HT1080 (cell line): Measurements from ENCODE around the gene STAM. TPM values are rescaled to one million over a fixed set of nuclear protein-coding genes. Genes with fewer than 3 reads are reported as not detected.

Source experiments
- DNase-seq: peaks from one replicate; pipeline ENCODE4 v3.0.0-alpha.2; 2015; ENCODE audit warnings: low read depth
- total RNA-seq: library from RNA; depleted of rRNA; stranded (reverse); fragments of >200 nt; shearing (Covaris generic); gene quantifications from 2 replicates; pipeline ENCODE4 v1.2.3, GENCODE V29; 2014

STAM gene
- total RNA-seq, 1 experiment from 2014 or later = 14.8 TPM

DNA sequence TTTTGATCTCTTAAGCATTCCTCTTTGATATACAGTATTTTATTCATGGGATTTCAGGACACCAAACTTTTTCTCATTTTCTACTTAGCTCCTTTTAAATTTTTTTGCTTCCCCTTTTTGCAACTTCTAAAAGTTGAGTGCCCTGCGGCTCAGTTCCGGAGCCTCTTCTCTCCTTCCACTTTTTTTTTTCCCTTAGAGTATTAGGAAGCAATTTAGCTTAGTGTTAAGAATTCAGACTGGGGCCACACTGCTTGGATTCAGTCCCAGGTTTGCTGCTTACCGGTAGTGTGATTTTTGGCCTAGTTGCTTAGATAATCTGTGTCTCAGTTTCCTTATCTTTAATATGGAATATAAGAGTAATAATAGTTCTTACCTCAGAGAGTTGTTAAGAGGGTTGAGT lies 3.4 kb downstream of the STAM start:
- DNase-seq = no peak

DNA sequence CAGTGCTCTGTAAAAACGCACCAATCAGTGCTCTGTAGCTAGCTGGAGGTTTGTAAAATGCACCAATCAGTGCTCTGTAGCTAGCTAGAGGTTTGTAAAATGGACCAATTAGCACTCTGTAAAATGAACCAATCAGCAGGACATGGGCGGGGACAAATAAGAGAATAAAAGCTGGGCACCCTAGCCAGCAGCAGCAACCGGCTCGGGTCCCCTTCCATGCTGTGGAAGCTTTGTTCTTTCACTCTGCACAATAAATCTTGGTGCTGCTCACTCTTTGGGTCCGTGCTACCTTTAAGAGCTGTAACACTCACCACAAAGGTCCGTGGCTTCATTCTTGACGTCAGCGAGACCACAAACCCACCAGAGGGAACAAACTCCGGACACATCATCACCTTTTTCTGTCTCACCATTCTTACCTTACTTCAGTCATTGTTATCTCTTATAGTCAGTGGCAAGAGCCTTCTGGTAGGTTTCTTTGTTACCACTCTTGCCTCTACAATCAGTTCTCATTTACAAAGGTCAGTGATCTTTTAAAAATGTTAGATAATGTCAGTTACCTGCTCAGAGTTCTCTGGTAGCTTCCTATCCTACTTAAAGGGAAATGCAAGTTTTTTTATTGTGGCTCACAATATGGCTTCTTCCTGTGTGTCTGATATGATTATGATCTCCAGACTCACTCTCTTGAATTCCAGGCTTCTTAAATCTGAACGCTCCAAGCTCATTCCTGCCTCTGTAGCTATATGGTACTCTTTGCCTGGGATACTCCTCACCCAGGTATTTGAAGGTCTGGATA lies 4.5 kb downstream of the STAM start:
- DNase-seq = peak; percentile 30

DNA sequence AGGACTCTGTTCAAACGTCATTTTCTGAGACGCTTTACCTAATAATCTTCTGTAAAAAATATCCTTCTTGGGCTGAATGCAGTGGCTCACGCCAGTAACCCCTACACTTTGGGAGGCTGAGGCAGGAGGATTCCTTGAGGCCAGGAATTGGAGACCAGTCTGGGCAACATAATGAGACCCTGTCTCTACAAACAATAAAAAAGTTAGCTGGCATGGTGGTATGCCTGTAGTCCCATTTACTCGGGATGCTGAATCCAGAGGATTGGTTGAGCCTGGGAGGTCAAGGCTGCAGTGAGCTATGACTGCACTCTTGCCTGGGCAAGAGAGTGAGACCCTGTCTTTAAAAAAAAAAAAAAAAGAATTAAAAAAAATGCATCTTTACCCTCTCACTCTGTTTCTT lies 5.1 kb downstream of the STAM start:
- DNase-seq = no peak

DNA sequence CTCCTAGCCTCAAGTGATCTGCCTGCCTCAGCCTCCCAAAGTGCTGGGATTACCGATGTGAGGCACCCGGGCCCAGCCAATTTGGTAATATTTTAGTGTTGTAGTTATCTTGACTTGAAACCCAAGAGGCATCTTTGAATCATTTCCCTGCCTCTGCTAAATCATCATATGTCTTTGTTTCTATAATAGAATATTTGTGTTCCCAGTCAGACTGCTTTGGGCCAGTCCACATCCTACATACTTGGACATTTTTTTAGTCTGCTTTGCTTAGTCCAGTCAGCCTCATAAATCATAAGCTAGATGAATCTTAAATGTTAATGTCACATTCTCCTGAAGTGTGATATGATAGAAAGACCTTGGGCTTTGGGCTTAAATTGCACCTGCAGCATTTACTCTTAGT lies 5.9 kb downstream of the STAM start:
- no peak for DNase-seq

DNA sequence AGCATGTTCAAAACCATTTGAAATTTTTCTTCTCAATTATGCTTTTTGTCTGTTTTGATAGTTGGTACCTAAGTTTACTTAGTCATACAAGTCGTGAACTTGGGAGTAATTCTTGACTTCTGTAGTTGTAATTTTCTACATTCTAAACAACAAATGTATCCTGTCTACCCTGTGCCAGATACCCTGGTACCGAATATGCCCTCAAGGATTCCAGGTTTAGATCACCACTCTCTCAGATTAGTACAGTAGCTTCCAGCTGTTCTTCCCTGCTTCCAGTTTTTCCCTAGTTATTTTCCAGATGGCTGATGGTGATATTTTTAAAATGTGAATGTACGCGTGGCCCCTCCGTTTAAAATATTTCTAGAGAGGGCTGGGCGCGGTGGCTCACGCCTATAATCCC lies 6.5 kb downstream of the STAM start:
- DNase-seq = no peak

DNA sequence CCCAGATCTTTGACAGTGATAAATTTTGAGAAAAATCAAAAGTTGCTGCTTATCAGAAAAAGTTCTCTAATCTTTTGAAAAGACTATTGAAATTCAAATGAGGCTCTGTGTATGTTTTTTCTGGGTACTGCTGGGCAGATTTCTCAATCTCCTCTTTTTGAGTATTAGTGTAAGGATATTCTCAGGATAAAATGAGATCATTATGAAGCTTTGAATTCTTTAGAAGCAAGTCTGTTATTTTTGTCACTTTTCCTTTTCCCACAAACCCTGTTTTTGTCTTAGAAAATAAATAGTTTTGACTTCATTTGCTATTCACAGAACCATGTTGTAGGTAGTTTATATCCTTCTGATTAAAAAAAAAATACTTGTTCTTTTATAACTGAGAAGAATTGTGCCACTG lies 7.9 kb downstream of the STAM start:
- no peak for DNase-seq

DNA sequence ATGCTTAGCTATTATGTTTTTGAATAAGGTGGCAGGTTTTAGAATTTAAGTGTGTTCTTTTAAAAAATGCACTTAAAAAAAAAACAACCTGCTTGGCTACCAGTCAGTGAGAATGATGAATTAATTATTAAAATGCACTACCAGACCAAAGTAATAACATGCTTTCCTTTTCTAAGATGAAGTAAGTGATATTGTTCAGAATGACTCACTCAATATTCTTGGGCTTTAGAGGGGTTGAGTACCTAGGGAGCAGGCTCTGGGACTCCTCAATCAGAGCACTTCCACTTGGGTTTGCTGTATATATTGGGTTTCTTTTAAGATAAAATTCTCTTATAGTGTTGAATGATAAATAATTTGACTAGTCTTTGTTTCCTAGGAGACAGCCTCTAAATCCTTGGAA lies 8.6 kb downstream of the STAM start:
- no peak for DNase-seq

DNA sequence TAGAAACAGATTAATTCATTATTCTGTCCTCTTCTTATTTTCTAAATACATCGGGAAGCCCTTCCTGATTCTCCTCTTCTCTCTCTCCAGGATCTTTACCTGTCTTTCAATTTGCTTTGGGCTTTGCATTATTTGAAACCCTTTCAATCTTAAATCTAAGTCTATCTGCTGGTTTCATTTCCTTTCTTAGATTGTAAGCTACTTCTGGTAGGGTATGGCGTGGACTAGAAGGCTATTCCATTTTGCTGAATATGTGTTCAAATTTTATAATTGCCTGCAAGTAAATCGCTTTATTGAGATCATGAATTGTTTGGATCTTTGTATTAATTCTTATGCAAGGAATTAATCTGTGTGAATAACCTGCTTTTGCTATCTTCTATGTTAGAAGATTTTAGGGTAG lies 11.1 kb downstream of the STAM start:
- DNase-seq = no peak

DNA sequence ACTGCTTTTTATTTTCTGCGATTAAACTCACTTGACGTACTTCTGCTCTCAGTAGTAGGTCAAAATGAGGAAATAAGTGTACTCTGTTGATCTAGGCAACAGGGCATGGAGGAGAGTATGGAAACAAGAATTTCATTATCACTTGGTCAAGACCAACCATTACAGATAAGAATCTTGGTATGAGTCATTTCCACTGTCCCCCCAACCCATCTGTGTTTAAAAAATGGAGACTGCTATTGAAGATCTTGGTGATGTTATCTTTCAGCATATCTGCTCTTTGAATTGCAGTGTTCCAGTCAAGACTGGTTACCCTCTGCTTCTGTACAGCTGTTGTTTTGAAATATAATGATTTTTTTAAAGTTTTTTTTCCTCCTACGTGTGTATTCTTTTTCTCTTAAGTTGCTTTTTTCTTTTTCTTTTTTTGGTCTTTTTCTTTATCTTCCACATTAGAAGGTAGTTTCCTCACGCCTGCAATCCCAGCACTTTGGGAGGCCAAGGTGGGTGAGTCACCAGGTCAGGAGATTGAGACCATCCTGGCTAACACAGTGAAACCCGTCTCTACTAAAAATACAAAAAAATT lies 11.7 kb downstream of the STAM start:
- peak; percentile 50 for DNase-seq

DNA sequence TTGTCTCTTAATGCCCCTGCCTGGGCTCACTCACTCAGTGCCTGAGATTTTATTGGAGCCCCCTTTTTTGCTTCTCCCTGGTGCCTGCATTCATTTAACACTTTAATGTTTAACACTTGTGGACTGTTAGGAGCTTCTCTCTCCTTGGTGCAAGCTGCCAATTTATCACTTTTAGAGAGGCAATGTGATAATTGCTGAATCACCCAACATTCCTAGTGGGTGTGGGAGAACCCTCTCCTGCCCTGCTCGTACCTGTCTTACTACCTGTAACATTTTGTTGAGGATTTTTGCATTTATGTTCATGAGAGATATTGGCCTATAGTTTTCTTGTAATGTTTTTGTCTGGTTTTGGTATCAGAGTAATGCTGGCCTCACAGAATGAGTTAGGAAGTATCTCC lies 13.2 kb downstream of the STAM start:
- DNase-seq = no peak

DNA sequence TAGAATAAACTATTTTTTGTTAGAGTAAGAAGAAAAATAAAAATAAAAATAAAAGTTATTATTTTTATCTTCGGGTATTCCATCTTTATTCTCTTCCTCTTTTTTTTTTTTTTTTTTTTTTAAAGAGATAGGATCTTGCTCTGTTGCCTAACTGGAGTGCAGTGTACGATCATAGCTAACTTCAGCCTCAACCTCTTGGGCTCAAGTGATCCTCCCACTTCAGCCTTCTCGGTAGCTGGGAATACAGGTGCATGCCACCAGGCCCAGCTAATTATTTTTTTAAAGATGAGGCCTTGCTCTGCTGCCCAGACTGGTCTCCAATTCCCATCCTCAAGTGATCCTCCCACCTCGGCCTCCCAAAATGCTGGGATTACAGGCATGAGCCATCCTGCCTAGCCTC lies 15.4 kb downstream of the STAM start:
- no peak for DNase-seq

DNA sequence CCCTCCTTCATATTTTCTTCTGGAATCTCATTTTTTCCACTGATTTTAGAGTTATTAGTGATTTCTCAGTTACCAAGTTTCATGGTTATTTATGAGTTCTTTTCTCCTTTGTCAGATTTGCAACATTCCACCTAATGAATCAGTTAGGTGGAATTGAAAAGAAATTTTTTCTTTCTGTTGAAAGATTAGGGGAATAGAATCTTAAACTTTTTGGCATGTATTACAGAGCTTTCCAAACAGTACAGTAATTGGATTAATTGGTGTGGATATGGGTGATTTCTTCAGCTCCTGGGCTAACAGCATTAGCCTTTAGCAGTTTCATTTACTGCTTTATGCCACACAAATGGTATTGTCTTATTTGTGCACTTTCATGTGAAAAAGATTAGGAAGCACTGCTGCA lies 17.0 kb downstream of the STAM start:
- no peak for DNase-seq

DNA sequence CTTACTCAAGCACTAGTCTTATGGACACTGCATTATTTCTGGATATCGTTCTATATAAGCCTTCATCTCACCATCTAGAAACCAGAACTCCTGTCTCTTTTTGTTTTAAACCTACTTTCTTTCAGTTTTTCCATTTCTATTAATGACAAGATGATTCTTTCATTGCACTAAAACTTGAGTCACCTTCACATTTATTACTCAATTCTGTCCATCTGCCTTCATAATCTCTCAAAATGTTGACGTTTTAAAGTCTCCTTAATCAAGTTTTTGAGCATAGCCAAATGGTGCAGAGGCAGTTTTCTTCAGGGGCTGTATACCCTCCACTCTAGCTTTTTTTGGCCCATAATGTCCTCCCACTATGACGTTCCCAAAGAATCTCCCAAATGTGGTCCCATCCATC lies 17.6 kb downstream of the STAM start:
- no peak for DNase-seq

DNA sequence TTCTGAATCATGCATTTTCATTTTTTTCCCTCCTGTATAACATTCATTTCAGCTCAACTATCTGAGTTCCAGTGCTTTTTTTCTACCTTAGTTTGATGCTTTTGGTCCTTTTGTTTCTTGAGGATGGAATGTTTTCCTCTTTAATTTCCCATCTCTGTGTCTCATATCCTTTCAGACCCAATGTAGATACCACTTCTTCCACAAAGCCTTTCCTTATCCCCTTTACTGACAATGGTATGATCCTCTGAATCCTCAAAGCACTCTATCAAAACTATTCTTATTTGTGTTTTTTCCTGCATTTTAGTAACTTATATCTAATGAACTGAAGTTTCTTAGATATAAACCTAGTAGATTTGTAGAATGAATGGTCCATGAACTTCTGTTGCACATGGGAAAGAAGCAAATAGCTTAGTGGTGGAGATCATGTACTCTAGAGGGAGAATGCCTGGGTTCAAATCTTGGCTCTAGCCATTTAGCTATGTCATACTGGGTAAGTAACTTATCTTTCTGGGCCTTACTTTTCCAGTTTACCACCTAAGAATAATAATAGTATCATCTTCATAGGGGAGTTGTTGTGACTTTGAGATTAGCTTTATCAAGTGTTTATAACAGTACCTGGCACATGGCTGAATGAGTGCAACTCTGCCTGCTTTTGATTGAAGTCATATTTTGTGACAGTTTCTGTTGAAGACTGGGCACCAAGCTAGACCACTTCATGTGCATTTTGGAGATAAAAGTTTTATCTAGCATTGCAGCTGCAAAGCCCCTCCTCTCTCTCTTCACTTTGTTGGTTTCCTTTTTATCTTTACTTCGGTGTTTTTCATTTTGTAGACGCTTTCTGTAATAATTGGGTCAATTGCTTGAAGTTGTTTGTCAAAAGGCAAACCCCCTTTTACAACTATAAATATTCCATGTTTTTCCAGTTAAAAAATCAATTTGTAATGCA lies 18.5 kb downstream of the STAM start:
- DNase-seq = no peak

DNA sequence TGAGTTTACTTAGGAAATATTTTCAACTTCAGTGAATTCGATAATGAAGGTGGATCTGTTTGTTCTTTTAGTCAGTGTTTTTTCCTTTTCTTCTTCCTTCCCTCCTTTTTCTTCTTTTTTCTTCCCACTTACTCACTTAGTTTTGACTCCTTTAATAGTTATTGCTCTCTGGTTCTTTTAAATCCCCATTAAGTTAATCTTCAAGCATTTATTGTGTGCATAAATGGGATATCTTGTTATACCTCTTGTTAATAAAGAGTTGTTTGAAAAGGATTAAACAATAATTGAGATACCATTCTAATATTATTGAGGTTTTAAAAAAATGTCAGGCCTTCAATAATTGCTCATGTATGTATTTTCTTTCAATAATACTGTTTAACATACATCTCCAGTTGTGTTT lies 19.5 kb downstream of the STAM start:
- no peak for DNase-seq

DNA sequence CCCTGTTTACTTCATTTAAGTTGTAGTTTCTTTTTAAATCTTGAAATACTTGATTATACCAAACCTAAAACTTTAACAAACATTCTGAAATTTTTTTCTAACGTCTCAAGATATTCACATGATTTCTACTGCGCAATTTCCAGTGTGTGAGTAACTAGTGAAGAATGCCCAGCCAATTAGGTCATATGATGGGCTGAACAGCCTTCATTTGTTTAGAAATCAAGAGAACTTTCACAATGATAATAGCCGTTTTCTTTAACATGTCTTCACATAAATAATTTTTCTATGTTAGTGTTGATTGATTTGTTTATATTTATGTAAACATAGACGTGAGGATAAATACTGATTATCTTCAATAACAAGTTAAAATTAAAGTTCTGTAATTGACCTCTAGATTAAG lies 21.8 kb downstream of the STAM start:
- DNase-seq = peak; percentile 77

DNA sequence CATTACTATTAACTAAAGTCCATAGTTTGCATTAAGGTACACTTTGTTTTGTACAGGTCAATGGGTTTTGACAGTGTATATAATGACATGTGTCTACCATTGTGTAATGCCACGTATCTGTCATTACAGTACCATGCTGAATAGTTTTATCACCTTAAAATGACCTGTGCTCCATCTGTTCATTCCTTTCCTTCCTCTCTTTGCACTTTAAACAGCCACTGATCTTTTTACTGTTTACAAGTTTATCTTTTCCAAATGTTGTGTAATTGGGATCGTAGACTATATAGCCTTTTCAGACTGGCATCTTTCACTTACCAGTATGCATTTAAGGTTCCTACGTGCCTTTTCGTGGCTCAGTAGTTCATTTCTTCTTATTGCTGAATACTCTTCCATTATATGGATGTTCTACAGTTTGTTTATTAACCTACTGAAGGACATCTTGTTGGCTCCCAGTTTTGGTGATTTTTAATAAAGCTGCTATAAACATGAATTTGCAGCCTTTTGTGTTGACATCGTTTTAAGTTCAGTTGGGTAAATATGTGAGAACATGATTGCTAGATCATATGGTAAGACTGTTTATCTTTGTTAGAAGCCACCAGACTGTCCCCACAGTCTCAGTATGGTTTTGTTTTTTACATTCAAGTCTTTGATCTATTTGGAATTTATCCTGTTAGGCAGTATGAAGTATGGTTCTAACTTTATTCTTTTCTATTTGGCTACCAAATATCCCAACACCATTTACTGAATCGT lies 24.7 kb downstream of the STAM start:
- DNase-seq = no peak

DNA sequence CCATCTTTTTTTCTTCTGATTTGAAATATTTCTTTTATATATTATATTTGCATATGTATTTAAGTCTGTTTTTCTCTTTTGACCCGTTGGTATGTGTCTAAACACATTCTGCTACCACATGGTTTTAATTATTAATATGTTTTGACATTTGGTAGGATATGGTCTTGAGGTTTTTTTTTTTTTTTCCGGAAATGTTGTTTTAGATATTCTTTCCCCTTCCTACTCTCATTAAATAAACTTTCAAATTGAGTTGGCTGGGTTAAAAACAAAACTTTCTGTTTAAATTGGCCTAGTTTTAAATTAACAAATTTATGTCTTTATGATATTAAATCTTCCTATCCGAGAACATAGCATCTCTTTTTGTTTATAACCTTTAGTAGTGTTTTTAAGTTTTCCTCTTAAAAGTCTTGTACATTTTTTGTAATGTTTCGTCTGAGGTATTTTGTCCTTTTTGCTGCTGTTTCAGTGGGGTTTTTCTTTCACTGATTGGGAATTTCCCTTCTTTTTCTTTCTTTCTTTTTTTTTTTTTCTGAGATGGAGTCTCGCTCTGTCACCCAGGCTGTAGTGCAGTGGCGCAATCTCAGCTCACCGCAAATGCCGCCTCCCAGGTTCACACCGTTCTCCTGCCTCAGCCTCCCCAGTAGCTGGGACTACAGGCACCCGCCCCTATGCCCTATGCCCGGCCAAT lies 25.4 kb downstream of the STAM start:
- no peak for DNase-seq

DNA sequence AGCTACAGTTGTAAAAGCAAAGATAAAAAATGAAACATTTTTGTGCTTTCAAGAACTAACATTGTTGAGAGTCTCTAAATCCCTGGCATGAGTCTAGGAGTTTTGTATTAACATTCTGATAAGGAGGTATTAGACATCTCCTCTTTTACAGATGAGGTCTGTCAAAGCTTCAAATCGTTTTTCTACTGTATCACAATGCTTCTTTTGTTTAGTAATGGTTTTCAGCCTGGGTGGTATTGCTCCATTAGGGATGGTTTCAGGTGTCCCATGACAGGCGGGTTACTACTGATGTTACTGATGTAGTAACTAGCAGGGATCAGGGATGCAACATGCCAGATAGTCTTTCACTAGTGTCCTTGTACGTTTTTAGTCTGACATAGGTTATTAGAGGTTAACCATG lies 27.4 kb downstream of the STAM start:
- DNase-seq = peak; percentile 20

DNA sequence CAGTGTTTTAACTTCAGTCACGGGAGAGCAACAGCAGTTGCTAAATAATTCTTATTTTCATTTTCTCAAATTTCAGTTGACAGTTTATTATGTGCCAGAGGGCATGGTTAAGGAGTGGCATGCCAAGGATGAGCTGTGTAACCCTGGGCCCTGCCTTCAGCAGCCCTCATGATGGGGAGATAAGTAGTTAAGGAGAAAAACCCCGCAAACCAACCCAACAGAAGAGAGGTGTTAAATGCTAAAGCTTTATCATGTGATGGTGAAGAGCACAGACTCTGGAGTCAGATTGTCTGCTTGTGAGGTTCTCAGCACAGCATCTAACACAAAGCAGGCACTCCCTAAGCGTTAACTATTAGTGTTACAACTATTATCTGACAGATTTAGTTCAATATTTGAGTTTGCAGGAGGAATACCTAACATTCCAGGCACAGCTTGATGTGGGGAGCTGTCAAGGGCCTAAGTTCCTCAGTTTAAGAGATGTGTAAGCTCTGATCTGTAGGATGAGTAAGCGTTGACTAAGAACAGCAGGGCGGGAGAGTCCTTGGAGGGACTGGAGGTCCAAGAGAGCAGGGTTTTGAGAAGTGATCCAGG lies 29.6 kb downstream of the STAM start:
- DNase-seq = peak; percentile 92

DNA sequence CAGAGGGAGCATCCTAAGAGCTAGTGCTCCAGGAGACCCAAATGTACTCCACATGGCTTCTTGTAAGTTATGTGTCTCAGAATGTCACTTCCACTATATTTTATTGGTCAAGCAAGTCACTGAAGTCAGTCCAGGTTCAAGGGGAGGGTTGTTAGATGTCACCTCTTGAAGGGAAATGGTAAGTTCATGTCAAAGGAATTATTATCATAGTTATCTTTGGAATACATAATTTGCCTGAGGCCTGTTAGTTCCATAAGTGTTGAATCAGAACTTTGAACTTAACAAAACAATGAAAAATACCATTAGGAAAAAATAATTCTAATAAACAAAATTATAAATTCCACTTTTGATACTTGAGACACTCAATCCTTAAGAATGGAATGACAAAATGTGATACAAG lies 30.6 kb downstream of the STAM start:
- DNase-seq = no peak
